PC-3 (cell line): ENCODE measurements around the gene NOXRED1. TPM values are rescaled to one million over a fixed set of nuclear protein-coding genes. Genes with fewer than 3 reads are reported as not detected.
A peak's percentile ranks its signal among the peaks of the same experiment; 100 is the strongest.

Experiments
- ATAC-seq: fragments of 200-7000 bp; cut with Tn5 transposase; 2 replicates; pipeline ENCODE4 v1.9.1; 2020; ENCODE audit warnings: mild to moderate bottlenecking, moderate library complexity
- BruUV-seq: library from RNA; stranded (reverse); fragments of 400-500 nt; replicated peaks from 2 replicates; lab custom pipeline; 2021; lab: Mats Ljungman, UMichigan
- CTCF ChIA-PET: fragments of 300-600 bp; sonication (Branson Sonifier 250); formaldehyde crosslinking; loops from one replicate; lab custom pipeline; 2022; ENCODE audit warnings: antibody characterized with exemption; lab: Charles Lee
- POLR2A ChIA-PET: fragments of 300-600 bp; sonication (Branson Sonifier 250); formaldehyde crosslinking; loops from one replicate; lab custom pipeline; 2022; ENCODE audit warnings: antibody characterized with exemption; ENCODE audit not compliant: unreplicated experiment; lab: Charles Lee
- DNase-seq: peaks from one replicate; pipeline ENCODE4 v3.0.0-alpha.2; 2015
- H2AFZ ChIP-seq: fragments of 300-600 bp; sonication (generic); 2 replicates; pipeline ENCODE4 v1.6.0; 2016; ENCODE audit warnings: antibody characterized with exemption, low read length
- H3F3A ChIP-seq: fragments of 300-600 bp; sonication (generic); one replicate; pipeline ENCODE4 v1.6.0; 2017; ENCODE audit warnings: antibody characterized with exemption, low read length, control low read depth, mild to moderate bottlenecking; ENCODE audit not compliant: unreplicated experiment
- H3K27ac ChIP-seq: fragments of 300-600 bp; sonication (generic); 2 replicates; pipeline ENCODE4 v1.5.1; 2016; ENCODE audit warnings: mild to moderate bottlenecking, low read length
- H3K27me3 ChIP-seq: fragments of 300-600 bp; sonication (generic); 2 replicates; pipeline ENCODE4 v1.6.1; 2016; ENCODE audit warnings: low read length, mixed read lengths
- H3K36me3 ChIP-seq: fragments of 300-600 bp; sonication (generic); 2 replicates; pipeline ENCODE4 v1.6.1; 2016; ENCODE audit warnings: low read depth, mixed run types, low read length, mixed read lengths
- H3K4me1 ChIP-seq: fragments of 300-600 bp; sonication (generic); 2 replicates; pipeline ENCODE4 v1.5.1; 2016; ENCODE audit warnings: low read length; ENCODE audit not compliant: insufficient read depth
- H3K4me2 ChIP-seq: fragments of 300-600 bp; sonication (generic); 2 replicates; pipeline ENCODE4 v1.6.0; 2016; ENCODE audit warnings: low read length
- H3K4me3 ChIP-seq: fragments of 300-600 bp; sonication (generic); 2 replicates; pipeline ENCODE4 v1.5.1; 2016; ENCODE audit warnings: mild to moderate bottlenecking, low read length, mixed read lengths
- H3K79me2 ChIP-seq: fragments of 300-600 bp; sonication (generic); 2 replicates; pipeline ENCODE4 v1.6.1; 2017; ENCODE audit warnings: low read length, mixed read lengths
- H3K9ac ChIP-seq: fragments of 300-600 bp; sonication (generic); 2 replicates; pipeline ENCODE4 v1.6.0; 2016; ENCODE audit warnings: mild to moderate bottlenecking, low read length
- H3K9me2 ChIP-seq: fragments of 300-600 bp; sonication (generic); replicated peaks from 2 replicates; pipeline ENCODE4 v1.6.1; 2016; ENCODE audit warnings: mixed run types, low read length, mixed read lengths
- H3K9me3 ChIP-seq: fragments of 300-600 bp; sonication (generic); 2 replicates; pipeline ENCODE4 v1.6.1; 2016; ENCODE audit warnings: low read length, mixed read lengths
- H4K20me1 ChIP-seq: fragments of 300-600 bp; sonication (generic); 2 replicates; pipeline ENCODE4 v1.6.1; 2016; ENCODE audit warnings: low read length, mixed read lengths
- EZH2 ChIP-seq: fragments of 300-600 bp; sonication (generic); IDR thresholded peaks from one replicate; pipeline ENCODE4 v1.6.1; 2017; ENCODE audit warnings: antibody characterized with exemption, mild to moderate bottlenecking, low read length; ENCODE audit not compliant: unreplicated experiment
- EZH2phosphoT487 ChIP-seq: fragments of 300-600 bp; sonication (generic); IDR thresholded peaks from 2 replicates; pipeline ENCODE4 v1.6.1; 2018; ENCODE audit warnings: mild to moderate bottlenecking, antibody characterized with exemption, low read length, borderline replicate concordance
- intact Hi-C: fragments of 100-400 bp; cut with micrococcal nuclease; formaldehyde crosslinking; loops from 2 replicates; pipeline ENCODE4 v1.9.0; 2023
- total RNA-seq: library from RNA; depleted of rRNA; stranded (reverse); fragments of >200 nt; gene quantifications from 2 replicates; pipeline ENCODE4 v1.2.3, GENCODE V29; 2014
- TF ChIP-seq, protein P1 (sequence below): fragments of 300-600 bp; sonication (generic); conservative IDR thresholded peaks from 2 replicates; pipeline ENCODE4 v1.5.1; 2017; ENCODE audit warnings: antibody characterized with exemption, low read depth, mild to moderate bottlenecking, low read length

Gene NOXRED1
- total RNA-seq, 1 experiment from 2014 or later, result 0.33 TPM

DNA sequence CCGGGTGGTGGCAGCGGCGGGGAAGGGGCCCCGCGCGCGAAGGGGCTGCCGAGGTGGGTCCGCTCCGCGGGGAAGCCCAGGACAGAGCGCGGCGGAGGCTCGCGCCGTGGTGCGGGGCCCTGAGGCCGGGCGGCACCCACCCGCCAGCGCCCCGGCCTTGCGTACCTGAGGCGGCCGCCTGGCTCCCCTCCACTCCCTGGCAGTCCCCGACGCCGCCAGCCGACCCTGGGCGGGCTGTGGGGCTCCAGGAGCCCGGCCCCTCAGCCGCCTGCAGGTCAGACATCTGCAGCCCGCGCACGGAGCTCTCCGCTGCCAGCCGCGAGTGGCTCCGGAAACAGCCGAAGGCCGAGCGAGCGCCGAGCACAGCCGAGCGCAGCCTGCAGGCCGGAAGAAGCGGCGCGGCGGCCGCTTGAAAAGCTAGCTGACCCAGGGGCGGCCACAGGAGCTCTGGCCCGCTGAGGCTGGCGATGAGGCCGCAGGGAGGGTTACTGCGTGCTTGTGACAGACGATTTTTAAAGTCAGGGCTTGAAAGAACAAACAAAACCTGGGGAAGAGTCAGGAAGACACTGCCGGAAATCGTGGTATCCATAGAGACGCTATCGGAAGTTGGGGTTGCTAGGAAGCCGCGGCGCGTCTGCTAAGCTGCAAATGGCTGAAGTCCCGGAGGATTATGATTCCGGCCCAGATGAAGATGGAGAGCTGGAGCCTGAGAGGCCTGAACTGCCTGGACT is 46.4 kb downstream of the NOXRED1 start, which contains the start of the genes SAMD15 and TMED8:
SAMD15 (plus strand) TSS at position 609 of the 731 bp plus-strand sequence; CDS start at position 649, 40 bp downstream.
TMED8 (minus strand) TSS at position 324 of the 731 bp plus-strand sequence; CDS start at position 283, 41 bp downstream.
- no peaks in the 10 kb centered on the region for H3F3A ChIP-seq
- H3K4me1 ChIP-seq, result peaks cover 27% of the 10 kb centered on the region
- H3K36me3 ChIP-seq, result no peaks in the 10 kb centered on the region
- no peaks in the 10 kb centered on the region for H4K20me1 ChIP-seq
- intact Hi-C loops, result loop anchor here (1.0 to 2.0 kb wide), 2 partner anchors 56 to 80 kb away; partner anchors contain the start of genes GSTZ1, POMT2 and VIPAS39
- DNase-seq, result peak; percentile 94
- no peaks in the 10 kb centered on the region for H3K9me3 ChIP-seq
- H3K4me3 ChIP-seq, result peak within 1 kb of the TSS; percentile 92
- ChIA-PET CTCF (interaction anchor here (0.5 to 1.3 kb wide), 3 partner anchors 61 to 163 kb away, joined by 3 to 4 read pairs (median 3); no protein-coding TSS in a partner anchor), POLR2A (interaction anchor here (0.5 to 1.1 kb wide), 5 partner anchors 18 to 231 kb away, joined by 3 to 27 read pairs (median 4); partner anchors contain the start of gene GSTZ1)
- H3K27ac ChIP-seq, result peak within 1 kb of the TSS; percentile 51
- peaks cover 35% of the 10 kb centered on the region for H3K79me2 ChIP-seq
- H3K4me2 ChIP-seq, result peak within 1 kb of the TSS; percentile 92
- peak within 1 kb of the TSS; percentile 98 for H2AFZ ChIP-seq
- no peaks in the 10 kb centered on the region for H3K27me3 ChIP-seq
- BruUV-seq, result no TSS peak
- ATAC-seq, result peak; percentile 97
- H3K9ac ChIP-seq, result peak within 1 kb of the TSS; percentile 86
- TF ChIP-seq, protein P1, sequence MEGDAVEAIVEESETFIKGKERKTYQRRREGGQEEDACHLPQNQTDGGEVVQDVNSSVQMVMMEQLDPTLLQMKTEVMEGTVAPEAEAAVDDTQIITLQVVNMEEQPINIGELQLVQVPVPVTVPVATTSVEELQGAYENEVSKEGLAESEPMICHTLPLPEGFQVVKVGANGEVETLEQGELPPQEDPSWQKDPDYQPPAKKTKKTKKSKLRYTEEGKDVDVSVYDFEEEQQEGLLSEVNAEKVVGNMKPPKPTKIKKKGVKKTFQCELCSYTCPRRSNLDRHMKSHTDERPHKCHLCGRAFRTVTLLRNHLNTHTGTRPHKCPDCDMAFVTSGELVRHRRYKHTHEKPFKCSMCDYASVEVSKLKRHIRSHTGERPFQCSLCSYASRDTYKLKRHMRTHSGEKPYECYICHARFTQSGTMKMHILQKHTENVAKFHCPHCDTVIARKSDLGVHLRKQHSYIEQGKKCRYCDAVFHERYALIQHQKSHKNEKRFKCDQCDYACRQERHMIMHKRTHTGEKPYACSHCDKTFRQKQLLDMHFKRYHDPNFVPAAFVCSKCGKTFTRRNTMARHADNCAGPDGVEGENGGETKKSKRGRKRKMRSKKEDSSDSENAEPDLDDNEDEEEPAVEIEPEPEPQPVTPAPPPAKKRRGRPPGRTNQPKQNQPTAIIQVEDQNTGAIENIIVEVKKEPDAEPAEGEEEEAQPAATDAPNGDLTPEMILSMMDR, result peak; percentile 37; the same call in 1 of the 2 replicates
- TF ChIP-seq EZH2phosphoT487, result no peak
- no peaks in the 10 kb centered on the region for H3K9me2 ChIP-seq

DNA sequence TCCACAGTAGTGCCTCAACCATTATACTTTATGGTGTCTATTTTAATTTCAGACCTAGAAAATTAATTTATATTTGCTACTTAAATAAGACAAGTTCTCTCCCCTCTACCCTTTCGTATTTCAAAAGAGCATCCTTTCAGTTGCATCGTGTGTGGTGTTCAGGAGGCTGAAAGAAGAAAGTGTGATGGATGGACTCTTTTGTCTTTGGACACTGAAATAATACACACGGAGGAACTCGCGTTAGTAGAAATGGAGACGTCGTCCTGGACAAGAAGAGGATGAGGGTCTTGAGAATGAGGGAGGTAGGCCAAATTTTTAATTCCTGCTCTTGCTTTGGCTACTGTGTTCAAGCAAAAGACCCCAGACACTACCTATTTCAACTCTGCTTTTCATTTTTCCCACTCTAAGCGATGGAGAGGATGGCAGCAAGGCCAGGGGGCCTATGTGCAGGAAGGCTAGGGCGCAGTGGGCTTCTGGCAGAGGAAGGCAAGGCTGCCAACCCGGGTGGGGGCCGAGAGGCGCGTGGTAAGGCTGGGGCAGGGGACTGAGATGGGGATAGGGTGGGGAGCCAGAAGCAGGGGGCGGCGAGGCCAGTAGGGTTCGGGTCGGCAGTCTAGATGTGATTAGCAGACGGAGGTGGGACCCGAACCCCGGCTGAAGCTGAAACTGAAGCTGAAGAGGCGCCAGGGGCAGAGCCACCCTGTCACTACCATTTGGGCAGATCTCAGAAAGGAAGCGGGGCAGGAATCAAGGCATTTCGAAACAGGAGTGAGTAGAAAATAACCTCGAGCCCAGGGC is 47.2 kb downstream of the NOXRED1 start:
- Histone ChIP-seq H3K27ac (no peak overlapping the region), H3K4me2 (peak overlapping the region; percentile 92), H3K27me3 (no peaks in the 10 kb centered on the region), H3K9me2 (no peaks in the 10 kb centered on the region), H3F3A (no peaks in the 10 kb centered on the region), H3K4me1 (peaks cover 27% of the 10 kb centered on the region), H3K79me2 (peaks cover 35% of the 10 kb centered on the region), H3K36me3 (no peaks in the 10 kb centered on the region), H3K9me3 (no peaks in the 10 kb centered on the region), H2AFZ (peak overlapping the region; percentile 98), H3K4me3 (peak overlapping the region; percentile 92), H4K20me1 (no peaks in the 10 kb centered on the region), H3K9ac (peak overlapping the region; percentile 86)
- intact Hi-C loops, result loop anchor here (2.0 kb wide), 1 partner anchor 55 kb away; the partner anchor contains the start of genes GSTZ1 and POMT2
- no peak for TF ChIP-seq EZH2
- TF ChIP-seq EZH2phosphoT487, result no peak
- TF ChIP-seq, protein P1, result no peak
- BruUV-seq, result no TSS peak
- POLR2A ChIA-PET, result interaction anchor here (0.7 to 1.1 kb wide), 2 partner anchors 55 to 232 kb away, joined by 3 to 4 read pairs; partner anchors contain the start of gene GSTZ1
- CTCF ChIA-PET, result interaction anchor here (0.5 to 1.3 kb wide), 2 partner anchors 60 to 82 kb away, joined by 3 to 4 read pairs; no protein-coding TSS in a partner anchor
- ATAC-seq (peak; percentile 16), DNase-seq (peak; percentile 27)
